HTERT RPE-1 (cell line): ENCODE data around the gene TRIM52.
"Not testable (repeated sequence)": the region's sequence is repeated elsewhere in the genome, so short reads cannot be mapped to it uniquely, and the experiment has no call there.

Experiments
- in situ Hi-C: fragments of 300-500 bp; cut with MboI; formaldehyde crosslinking; loops from 4 replicates; pipeline ENCODE4 v1.14.3; 2020; ENCODE audit warnings: low sequenced_read_pairs

The TRIM52 gene

DNA sequence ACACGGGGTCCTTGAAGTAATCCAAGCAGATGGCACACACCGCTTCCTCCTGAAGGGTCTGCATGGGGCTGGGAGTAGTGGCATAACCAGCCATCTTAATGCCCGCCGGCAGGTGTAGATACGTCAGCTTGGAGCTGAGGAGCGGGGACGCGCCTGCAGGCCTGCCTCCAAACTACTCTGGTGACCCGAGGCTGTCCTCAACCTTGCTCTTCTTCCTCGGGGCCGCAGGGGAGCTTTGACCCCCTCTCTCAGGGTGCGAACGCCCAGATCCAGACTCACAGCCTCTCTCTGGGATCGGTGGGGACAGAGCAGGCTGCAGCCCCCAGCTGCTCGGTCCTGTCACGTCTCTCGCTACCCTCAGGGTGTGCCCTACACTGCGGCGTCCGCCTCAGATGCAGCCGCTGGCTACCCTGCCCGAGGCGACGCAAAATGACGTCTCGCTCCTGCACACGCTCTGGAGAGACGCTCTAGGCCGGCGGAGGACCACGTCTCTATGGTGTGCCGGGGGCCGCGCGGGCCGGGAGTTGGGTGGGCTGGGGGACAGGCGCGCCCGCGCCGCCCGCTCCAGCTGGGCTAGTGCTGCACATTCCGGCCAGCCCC is at the start of gene TRIM52:
TRIM52 (minus strand) TSS at position 424 of the 600 bp plus-strand sequence; CDS start at position 94, 330 bp downstream.
- in situ Hi-C loops: no loop called here

GRCh38 chr5:181287331-181287730 is 26.4 kb upstream of the TRIM52 start:
- in situ Hi-C loops: not testable (repeated sequence)

GRCh38 chr5:181285962-181286705 is 25.2 kb upstream of the TRIM52 start:
- in situ Hi-C loops: not testable (repeated sequence)

DNA sequence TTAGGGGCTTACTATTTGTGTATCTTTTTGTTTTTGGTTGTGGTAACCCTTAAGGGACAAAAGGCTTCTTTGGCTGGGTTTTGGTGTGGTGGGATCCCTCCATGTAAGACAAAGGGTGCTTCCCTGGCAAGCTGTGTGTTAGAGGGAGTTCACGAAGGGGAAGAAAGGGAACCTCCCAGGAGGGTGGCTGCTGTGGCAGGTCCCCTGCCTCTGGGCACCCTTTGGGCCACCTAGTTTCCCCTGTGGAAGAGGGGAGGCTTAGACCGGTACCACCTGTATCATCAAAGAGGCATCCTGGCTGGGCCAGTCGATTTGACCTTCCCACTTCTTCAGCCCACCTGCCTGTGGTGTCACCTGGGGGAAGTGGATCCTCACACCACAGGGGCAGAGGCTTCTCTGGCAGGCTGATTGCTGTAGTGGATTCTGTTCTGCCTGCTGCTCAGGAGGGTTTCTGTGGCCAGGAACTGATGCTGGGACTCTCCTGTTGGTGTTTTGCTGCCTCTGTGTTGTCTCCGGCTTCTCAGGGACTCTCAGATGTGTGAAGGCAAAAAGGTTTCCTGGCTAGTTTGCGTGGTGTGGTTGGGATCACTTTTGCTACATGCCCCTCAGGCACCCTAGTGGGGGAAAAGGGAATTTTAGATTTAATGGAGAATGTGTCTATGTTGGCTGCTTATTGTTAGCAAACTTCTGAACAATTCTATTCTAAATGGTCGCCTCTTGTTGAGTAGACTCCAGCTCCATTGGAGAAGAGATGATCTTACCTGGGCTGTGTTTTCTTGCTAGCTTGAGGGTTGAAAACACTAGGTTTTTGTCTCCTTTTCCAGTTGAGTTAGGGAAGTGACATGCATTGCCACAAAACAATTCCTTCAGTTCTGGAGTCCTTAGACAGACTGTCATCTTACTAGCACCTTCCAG is 23.2 kb upstream of the TRIM52 start:
- in situ Hi-C loops: not testable (repeated sequence)

DNA sequence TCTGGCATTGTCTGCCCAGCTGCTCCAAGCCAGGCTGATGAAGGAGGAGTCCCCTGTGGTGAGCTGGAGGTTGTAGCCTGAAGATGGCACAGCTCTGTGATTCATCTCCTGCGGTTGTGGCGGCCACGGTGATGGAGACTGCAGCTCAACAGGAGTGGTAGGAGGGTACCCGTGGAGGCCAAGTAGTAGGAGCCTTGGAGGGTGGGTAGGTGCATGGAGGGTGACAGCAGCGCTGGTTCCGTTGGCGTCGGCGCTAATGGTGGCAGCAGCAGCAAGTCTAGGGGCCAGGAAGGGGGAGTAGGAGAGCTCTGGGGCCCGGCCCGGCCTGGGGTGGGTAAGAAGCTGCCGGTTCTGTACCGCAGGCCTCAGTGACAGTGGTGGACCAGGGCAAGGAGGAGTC is 22.4 kb upstream of the TRIM52 start:
- in situ Hi-C loops: no loop called here

DNA sequence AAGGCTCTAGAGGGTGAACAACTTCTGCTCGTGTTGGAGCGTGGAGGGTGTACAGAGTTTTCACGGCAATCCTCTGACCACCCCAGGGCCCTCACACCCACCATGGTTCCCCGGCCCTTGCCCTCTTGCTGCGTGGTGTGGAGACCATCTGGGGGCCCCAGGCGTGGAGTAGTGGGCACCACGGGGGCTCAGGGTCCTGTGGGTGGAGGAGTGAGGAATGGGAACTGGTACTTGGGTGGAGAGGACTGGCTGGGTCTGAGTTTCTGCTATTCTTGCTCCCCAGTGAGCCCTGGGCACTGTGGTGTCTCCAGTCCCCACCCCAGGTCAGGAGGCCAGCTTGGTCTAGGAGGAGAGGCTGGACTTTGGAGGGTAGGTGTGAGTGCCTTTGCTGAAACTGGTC is 21.9 kb upstream of the TRIM52 start:
- in situ Hi-C loops: no loop called here

GRCh38 chr5:181282415-181282814 is 21.5 kb upstream of the TRIM52 start:
- in situ Hi-C loops: not testable (repeated sequence)

- in situ Hi-C loops: no loop called here
Measured at GRCh38 chr5:181281984-181282316, 21.0 kb upstream of the TRIM52 start.

DNA sequence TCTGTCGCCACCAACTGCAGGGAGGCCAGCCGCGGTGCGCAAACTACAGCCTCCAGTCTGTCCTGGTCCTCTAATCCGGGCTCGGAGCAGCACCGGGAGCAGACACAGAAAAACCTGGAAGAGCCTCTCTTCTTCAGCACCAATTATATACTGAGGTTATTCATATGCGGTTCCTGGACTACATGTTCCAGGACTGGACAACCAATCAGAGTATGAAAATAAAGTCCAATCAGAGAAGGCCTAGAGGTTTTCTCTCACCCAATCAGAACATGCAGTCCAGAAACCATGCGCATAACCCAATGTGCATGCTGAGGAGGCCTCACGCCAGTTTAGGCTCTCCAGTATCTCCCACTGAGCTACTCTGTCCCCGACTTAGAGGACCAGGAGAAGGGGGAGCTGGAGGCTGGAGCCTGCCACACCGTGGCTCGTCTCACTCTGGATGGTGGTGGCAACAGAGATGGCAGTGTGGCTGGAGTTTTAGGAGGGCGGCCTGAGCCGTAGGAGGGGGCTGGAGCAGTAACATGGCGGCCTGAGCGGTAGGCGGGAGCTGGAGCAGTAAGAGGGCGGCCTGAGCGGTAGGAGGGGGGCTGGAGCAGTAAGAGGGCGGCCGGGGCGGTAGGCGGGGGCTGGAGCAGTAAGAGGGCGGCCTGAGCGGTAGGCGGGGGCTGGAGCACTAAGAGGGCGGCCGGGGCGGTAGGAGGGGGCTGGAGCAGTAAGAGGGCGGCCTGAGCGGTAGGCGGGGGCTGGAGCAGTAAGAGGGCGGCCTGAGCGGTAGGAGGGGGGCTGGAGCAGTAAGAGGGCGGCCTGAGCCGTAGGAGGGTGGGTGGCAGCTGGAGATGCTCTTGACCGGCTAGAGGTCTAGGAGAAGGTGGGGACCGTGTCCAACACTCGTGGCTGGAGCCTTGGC is 20.4 kb upstream of the TRIM52 start:
- in situ Hi-C loops: no loop called here

DNA sequence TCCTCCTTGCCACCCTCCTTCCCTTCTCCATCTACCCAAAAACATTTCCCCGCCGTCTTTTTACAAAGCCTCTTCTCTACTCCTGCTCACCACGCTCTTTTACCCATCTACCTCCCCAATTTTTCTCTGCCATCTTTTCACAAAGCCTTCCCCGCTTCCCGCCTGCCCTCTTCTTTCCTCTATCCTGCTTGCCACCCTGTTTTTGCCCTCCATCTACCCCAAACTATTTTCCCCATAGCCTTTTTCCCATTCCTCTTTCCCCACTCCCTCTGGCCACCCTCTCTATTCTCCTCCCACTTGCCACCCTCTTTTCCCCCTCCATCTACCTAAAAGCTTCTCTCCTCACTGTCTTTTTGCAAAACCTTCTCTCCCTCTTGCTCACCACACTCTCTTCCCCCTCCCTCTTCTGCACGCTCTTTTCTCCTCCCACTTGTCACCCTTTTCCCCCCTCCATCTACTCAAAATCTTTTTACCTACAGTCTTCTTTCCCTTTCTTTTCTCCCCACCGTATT is 19.4 kb upstream of the TRIM52 start:
- in situ Hi-C loops: no loop called here

DNA sequence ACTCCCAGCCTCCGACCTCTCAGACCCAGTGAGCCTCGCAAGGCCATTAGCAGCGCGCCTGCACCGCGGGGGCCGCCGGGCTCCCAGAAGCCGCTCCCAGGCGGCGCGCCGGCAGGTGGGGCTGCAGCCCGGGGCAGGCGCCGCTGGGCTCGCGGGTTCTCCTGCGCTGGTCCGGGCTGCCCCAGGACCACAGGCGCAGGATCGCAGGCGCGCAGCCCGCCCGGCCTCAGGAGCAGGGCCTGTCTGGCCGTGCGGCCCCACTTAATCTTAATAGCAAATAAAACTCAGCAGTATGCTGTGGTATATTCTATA is 12.4 kb upstream of the TRIM52 start:
- in situ Hi-C loops: not testable (repeated sequence)

DNA sequence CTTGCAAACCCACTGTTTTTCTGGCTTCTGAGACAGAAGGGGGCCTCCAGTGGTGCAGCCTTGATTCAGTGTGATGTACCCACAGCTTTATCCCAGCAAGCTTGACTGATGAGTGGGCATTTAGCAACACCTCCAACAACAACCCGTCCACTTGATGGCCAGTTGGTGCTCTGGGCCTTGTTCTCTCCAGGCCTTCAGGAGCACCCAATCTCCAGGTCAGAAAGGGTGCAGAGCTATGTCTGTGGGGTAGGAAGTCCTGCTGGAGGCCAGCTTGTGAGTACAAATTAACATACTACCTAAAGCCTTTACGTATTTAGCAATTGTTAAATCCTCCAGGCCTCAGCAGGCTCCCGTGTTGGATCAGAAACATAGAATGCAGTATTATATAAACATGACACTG is 10.1 kb upstream of the TRIM52 start:
- in situ Hi-C loops: no loop called here

DNA sequence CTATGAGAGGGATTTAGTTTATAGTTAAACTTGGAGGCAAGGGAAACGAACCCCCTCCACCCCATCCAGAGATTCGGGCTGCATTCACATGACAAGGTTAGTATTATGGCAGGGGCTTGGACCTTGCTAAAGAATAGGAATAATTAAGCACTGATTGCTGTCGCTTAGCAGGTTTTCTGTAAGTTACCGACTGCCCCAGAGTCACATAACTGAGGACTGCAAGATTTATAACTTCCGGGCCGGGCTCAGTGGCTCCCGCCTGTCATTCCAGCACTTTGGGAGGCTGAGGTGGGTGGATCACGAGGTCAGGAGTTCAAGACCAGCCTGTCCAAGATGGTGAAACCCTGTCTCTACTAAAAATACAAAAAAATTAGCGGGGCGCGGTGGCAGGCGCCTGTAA is 7.0 kb upstream of the TRIM52 start:
- in situ Hi-C loops: not testable (repeated sequence)

GRCh38 chr5:181267291-181267904 is 6.5 kb upstream of the TRIM52 start:
- in situ Hi-C loops: not testable (repeated sequence)

DNA sequence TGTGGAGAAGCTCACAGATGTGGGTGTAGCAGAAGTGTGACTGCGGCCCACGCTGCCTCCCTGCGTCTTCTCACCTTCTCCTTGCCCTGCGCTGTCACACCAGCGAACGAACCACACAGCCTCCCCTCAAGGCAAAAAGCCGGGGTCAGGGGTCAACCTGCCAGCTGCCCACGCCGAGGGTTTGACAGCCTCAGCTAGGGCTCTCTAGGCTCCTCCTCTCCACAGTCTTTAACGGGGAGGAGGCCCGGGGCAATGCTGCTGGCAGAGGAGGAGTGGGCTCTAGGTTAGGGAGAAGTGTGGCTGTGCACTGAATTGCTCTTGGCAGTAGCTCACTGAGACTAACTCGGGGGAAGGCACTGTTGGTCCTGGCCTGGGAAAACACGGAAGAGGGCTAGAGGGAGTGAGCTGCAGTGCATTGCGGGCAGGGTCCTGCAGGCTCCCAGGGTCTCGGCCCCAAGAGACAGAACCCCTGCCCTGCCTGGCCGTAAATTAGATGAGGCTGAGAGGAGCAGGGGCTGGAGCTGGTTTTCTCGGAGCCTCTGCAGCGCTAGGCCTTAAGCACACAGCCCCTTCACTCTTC is 4.2 kb upstream of the TRIM52 start:
- in situ Hi-C loops: no loop called here

DNA sequence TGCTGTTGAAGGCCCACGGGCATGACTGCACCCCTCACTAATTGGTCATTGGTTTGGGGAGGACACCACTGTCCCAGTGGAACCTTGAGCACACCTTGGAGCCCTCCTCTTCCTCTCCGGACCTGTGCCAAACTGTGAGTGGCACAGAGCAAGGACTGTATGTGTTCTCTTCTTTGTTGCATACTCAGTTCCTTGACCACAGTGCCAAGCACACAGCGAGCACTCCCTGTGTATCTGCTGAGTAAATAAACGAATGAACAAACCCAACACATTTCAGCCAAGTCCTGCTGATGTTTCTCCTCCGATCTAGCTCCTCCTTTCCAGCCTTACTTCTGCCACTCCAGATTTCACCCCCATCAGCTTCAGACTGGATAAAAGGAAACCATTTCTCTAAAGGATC is 2.7 kb upstream of the TRIM52 start:
- in situ Hi-C loops: no loop called here

DNA sequence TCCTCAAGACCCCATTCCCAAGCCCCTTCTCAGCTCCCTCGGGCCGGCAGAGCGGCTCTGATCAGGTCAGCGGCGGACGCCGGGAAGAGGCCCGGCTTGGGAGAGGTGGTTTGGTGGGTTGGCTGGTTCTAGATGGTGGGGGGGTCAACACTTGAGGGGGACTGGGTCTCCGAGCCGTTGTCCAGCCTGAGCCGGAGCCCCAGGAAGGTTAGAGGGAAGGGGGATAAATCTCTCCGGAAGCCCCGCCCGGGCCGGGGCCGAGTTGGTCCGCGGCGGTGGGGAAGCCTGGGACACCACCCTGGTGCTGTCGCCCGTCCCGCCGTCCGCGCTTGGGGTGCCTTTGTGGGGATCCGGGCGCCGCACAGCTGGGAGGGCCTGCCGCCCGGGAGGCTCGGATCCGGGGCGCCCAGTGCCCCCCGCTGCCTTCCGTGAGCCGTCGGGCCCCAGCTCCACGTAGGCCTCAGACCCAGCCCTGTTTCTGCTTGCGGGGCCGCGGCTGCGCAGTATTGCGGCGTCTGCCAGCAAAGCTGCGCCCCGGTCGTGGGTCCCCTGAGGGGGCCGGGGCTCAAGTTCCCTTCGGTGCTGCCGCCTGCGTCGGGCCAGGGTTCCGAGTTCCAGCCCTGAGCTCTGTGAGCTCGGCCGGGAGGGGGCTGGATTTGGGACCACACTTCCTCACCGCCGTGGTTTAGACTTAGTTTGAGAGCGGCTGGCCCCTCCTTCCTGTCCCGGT is 542 bp upstream of the TRIM52 start:
- in situ Hi-C loops: no loop called here

DNA sequence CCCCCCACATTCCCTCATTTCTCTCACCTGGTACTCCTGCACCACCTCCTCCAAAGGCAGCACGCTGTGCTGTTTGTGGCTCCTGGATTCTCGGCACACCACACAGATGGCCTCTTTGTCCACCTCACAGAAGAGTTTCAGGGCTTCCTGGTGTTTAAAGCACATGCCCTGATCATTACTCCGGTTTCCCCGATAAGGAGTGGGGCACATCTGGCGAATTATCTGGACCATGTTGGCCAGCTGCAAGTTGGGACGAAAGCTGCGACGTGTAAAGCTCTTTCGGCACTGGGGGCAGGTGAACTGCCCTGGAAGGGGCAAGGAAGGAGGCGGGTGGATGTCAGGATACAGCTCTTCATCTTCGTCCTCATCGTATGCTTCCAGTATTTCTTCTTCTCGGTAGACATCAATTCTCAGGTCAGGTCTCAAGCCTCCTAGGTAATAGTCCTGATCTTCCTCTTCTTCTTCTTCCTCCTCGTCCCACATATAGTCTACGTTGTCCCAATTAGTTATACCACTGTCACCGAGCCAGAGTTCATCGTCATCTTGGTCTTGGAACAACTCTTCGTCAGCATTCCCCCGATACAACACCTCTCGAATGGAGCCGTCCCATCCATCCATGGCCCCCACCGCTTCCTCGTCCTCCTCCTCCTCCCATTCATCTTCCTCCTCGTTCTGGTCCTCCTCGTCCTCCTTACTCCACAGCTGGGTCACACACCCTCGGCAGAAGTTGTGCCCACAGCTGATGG is 796 bp downstream of the TRIM52 start:
- in situ Hi-C loops: no loop called here

DNA sequence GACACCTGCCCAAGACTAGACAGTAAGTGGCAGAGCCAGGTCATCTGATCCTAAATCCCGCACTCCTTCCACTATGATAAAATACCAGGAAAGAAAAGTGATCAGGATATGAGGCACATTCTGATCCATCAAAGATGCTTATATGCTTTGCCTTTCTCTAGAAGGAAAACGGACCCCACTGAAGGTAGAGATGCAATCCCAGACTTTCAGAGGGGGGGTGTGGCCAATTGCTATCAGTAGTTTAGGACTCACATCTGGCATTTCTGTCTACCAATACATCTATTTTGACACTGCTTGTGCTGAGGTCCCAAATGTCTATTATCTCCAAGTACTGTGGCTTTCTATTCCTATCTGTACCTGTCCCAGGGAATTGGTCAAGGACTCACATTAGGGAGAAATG is 1.7 kb downstream of the TRIM52 start:
- in situ Hi-C loops: no loop called here
